Hematopoietic multipotent progenitor cell treated with erythropoietin and hydrocortisone succinate and interleukin-3 and kit ligand, for 4 days (in vitro differentiated cells): ENCODE measurements around the gene RAB11FIP3.
A peak's percentile ranks its signal among the peaks of the same experiment; 100 is the strongest.

Experiments used
- DNase-seq: peaks from one replicate; pipeline ENCODE4 v3.0.0-alpha.2; 2015

RAB11FIP3 gene

GRCh38 chr16:569445-570254 is 144.2 kb downstream of the RAB11FIP3 start, which contains the start of gene PIGQ:
TSS of gene PIGQ (plus strand) at chr16:569968. CDS start at chr16:574075, 4,107 bp downstream.
- DNase-seq: peak; percentile 78
